Cardiac septum (tissue), 1 donor: ENCODE data around the gene SLC25A33. TPM values are rescaled to one million over a fixed set of nuclear protein-coding genes. Genes with fewer than 3 reads are reported as not detected.

Experiments used
- DNase-seq: peaks from one replicate; pipeline ENCODE4 v3.0.0-alpha.2; 2020; ENCODE audit warnings: low spot score
- intact Hi-C: fragments of 100-400 bp; cut with DNase I; formaldehyde crosslinking; loops from one replicate; pipeline ENCODE4 v1.14.0; 2022
- total RNA-seq: library from RNA; stranded (reverse); fragmentation: NEBNext Ultra II Directional; extraction: Animal tissue kit (Norgen Biotek cat#: 25700); gene quantifications from one replicate; pipeline ENCODE4 v1.2.1, GENCODE V29; 2021
- donor health status: DM: no; HTN: no; CAD: no.

The SLC25A33 gene
- total RNA-seq, 1 donor from 2014 or later, result 4.0 TPM

GRCh38 chr1:9576903-9577302 is 37.6 kb downstream of the SLC25A33 start:
- intact Hi-C loops, result loop anchor here (10.0 kb wide), 1 partner anchor 312 kb away; no protein-coding TSS in a partner anchor
- no peak for DNase-seq

- DNase-seq, result no peak
- intact Hi-C loops, result loop anchor here (10.0 kb wide), 1 partner anchor 313 kb away; no protein-coding TSS in a partner anchor
Measured at GRCh38 chr1:9577423-9577822, 38.2 kb downstream of the SLC25A33 start.

- intact Hi-C loops, result no loop called here
- DNase-seq, result no peak
Measured at GRCh38 chr1:9580942-9581341, 41.7 kb downstream of the SLC25A33 start.

GRCh38 chr1:9586147-9586766 is 47.0 kb downstream of the SLC25A33 start:
- intact Hi-C loops, result no loop called here
- DNase-seq, result no peak

- DNase-seq, result peak; percentile 96
Measured at GRCh38 chr1:9588551-9589143, 49.4 kb downstream of the SLC25A33 start, which contains the start of gene TMEM201. TSS of gene TMEM201 (plus strand) at chr1:9588911. CDS start at chr1:9588931, 20 bp downstream.

GRCh38 chr1:9589144-9589718 is 50.0 kb downstream of the SLC25A33 start:
- DNase-seq, result peak; percentile 75

More at GRCh38 chr1:9588551-9589143, 49.4 kb downstream of the SLC25A33 start, which contains the start of gene TMEM201:
- intact Hi-C loops, result no loop called here

GRCh38 chr1:9589719-9590157 is 50.5 kb downstream of the SLC25A33 start:
- DNase-seq, result peak; percentile 35

More at GRCh38 chr1:9589144-9589718, 50.0 kb downstream of the SLC25A33 start:
- intact Hi-C loops, result no loop called here

GRCh38 chr1:9590201-9590600 is 50.9 kb downstream of the SLC25A33 start:
- intact Hi-C loops, result no loop called here
- peak; percentile 60 for DNase-seq

More at GRCh38 chr1:9589719-9590157, 50.5 kb downstream of the SLC25A33 start:
- intact Hi-C loops, result no loop called here

- intact Hi-C loops, result no loop called here
- DNase-seq, result peak; percentile 63
Measured at GRCh38 chr1:9590945-9591668, 51.8 kb downstream of the SLC25A33 start.

- peak; percentile 72 for DNase-seq
- intact Hi-C loops, result no loop called here
Measured at GRCh38 chr1:9591669-9592509, 52.6 kb downstream of the SLC25A33 start.

GRCh38 chr1:9592510-9593075 is 53.3 kb downstream of the SLC25A33 start:
- intact Hi-C loops, result no loop called here
- DNase-seq, result no peak

GRCh38 chr1:9593147-9593491 is 53.9 kb downstream of the SLC25A33 start:
- DNase-seq, result no peak
- intact Hi-C loops, result no loop called here

- DNase-seq, result peak; percentile 86
- intact Hi-C loops, result no loop called here
Measured at GRCh38 chr1:9593492-9594465, 54.5 kb downstream of the SLC25A33 start.

GRCh38 chr1:9594471-9595155 is 55.3 kb downstream of the SLC25A33 start:
- intact Hi-C loops, result no loop called here
- DNase-seq, result no peak

GRCh38 chr1:9595156-9595967 is 56.1 kb downstream of the SLC25A33 start:
- no peak for DNase-seq
- intact Hi-C loops, result no loop called here

- intact Hi-C loops, result no loop called here
- DNase-seq, result no peak
Measured at GRCh38 chr1:9595968-9596340, 56.7 kb downstream of the SLC25A33 start.
